RWPE1 (cell line): Measurements from ENCODE around the gene TRABD2B.

Experiments
- CTCF ChIA-PET: fragments of 350-600 bp; sonication (Branson Sonifier 250); formaldehyde crosslinking; extraction: SDS; loops from one replicate; lab custom pipeline; 2021; lab: Yijun Ruan, JAX
- POLR2A ChIA-PET: fragments of 400-600 bp; formaldehyde crosslinking; extraction: SDS; loops from one replicate; lab custom pipeline; 2020; ENCODE audit warnings: antibody characterized with exemption; ENCODE audit not compliant: low non-redundant PET; lab: Yijun Ruan, JAX
- DNase-seq: peaks from one replicate; pipeline ENCODE4 v3.0.0; 2012; ENCODE audit warnings: low spot score
- H3K27ac ChIP-seq: fragments of 450-650 bp; 2 replicates; pipeline ENCODE4 v1.5.1; 2017
- TF ChIP-seq, protein P1 (sequence below): fragments of 450-650 bp; conservative IDR thresholded peaks from 2 replicates; pipeline ENCODE4 v1.5.1; 2017; ENCODE audit warnings: low read depth, mild to moderate bottlenecking

Gene TRABD2B

GRCh38 chr1:47759936-47760629 is 237.1 kb downstream of the TRABD2B start:
- no peak for DNase-seq
- TF ChIP-seq, protein P1, sequence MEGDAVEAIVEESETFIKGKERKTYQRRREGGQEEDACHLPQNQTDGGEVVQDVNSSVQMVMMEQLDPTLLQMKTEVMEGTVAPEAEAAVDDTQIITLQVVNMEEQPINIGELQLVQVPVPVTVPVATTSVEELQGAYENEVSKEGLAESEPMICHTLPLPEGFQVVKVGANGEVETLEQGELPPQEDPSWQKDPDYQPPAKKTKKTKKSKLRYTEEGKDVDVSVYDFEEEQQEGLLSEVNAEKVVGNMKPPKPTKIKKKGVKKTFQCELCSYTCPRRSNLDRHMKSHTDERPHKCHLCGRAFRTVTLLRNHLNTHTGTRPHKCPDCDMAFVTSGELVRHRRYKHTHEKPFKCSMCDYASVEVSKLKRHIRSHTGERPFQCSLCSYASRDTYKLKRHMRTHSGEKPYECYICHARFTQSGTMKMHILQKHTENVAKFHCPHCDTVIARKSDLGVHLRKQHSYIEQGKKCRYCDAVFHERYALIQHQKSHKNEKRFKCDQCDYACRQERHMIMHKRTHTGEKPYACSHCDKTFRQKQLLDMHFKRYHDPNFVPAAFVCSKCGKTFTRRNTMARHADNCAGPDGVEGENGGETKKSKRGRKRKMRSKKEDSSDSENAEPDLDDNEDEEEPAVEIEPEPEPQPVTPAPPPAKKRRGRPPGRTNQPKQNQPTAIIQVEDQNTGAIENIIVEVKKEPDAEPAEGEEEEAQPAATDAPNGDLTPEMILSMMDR, result no peak
- ChIA-PET POLR2A (no interaction called here), CTCF (interaction anchor here (0.5 to 0.6 kb wide), 2 partner anchors 237 to 739 kb away, joined by 3 to 6 read pairs; partner anchors contain the start of gene TRABD2B)
- H3K27ac ChIP-seq, result no peak overlapping the region

- TF ChIP-seq, protein P1, result no peak
- no peak for DNase-seq
- POLR2A ChIA-PET, result no interaction called here
- CTCF ChIA-PET, result interaction anchor here (0.5 kb wide), 1 partner anchor 238 kb away, joined by 3 read pairs; the partner anchor contains the start of gene TRABD2B
- H3K27ac ChIP-seq, result no peak overlapping the region
These were observed 237.8 kb downstream of the TRABD2B start for GRCh38 chr1:47759251-47759935.

- no peak for DNase-seq
- POLR2A ChIA-PET, result no interaction called here
- CTCF ChIA-PET, result interaction anchor here (0.5 kb wide), 1 partner anchor 368 kb away, joined by 3 read pairs; no protein-coding TSS in a partner anchor
- TF ChIP-seq, protein P1, result no peak
- H3K27ac ChIP-seq, result no peak overlapping the region
These were observed 238.6 kb downstream of the TRABD2B start for GRCh38 chr1:47758341-47759250.

- H3K27ac ChIP-seq, result no peak overlapping the region
- ChIA-PET POLR2A (no interaction called here), CTCF (interaction anchor here (0.5 kb wide), 1 partner anchor 1004 kb away, joined by 3 read pairs; no protein-coding TSS in a partner anchor)
- TF ChIP-seq, protein P1, result no peak
- no peak for DNase-seq
These were observed 239.8 kb downstream of the TRABD2B start for GRCh38 chr1:47757226-47757975.

GRCh38 chr1:47756411-47756810 is 240.8 kb downstream of the TRABD2B start:
- no peak overlapping the region for H3K27ac ChIP-seq
- TF ChIP-seq, protein P1, result no peak
- ChIA-PET CTCF (interaction anchor here (0.7 to 0.9 kb wide), 3 partner anchors 21 to 956 kb away, joined by 3 read pairs; no protein-coding TSS in a partner anchor), POLR2A (no interaction called here)
- DNase-seq, result no peak
